ENCODE measurements around the gene FOXN3. TPM values are rescaled to one million over a fixed set of nuclear protein-coding genes. Genes with fewer than 3 reads are reported as not detected.
"Not testable (repeated sequence)": the region's sequence is repeated elsewhere in the genome, so short reads cannot be mapped to it uniquely, and the experiment has no call there.

The FOXN3 gene
- total RNA-seq, 1 donor = 84.0 TPM

GRCh38 chr14:89256951-89257350, 160.1 kb downstream of the FOXN3 start:
- no peak for DNase-seq (ENCODE audit: low read depth in 2 of 3, low spot score in 2 of 3)

GRCh38 chr14:89256283-89256682, 160.8 kb downstream of the FOXN3 start:
- DNase-seq (ENCODE audit: low read depth in 2 of 3, low spot score in 2 of 3) = no peak

- no peak for DNase-seq (ENCODE audit: low read depth in 2 of 3, low spot score in 2 of 3)
These were observed 161.2 kb downstream of the FOXN3 start for GRCh38 chr14:89255852-89256251.

- DNase-seq (ENCODE audit: low read depth in 2 of 3, low spot score in 2 of 3) = no peak
These were observed 162.0 kb downstream of the FOXN3 start for GRCh38 chr14:89255012-89255411.

- DNase-seq (ENCODE audit: low read depth in 2 of 3, low spot score in 2 of 3) = no peak
These were observed 162.7 kb downstream of the FOXN3 start for GRCh38 chr14:89254166-89254909.

- no peak for DNase-seq (ENCODE audit: low read depth in 2 of 3, low spot score in 2 of 3)
These were observed 164.0 kb downstream of the FOXN3 start for GRCh38 chr14:89252887-89253532.

- no peak for DNase-seq (ENCODE audit: low read depth in 2 of 3, low spot score in 2 of 3)
These were observed 166.0 kb downstream of the FOXN3 start for GRCh38 chr14:89251061-89251460.

- not testable (repeated sequence) for DNase-seq (ENCODE audit: low read depth in 2 of 3, low spot score in 2 of 3)
These were observed 166.4 kb downstream of the FOXN3 start for GRCh38 chr14:89250655-89250975.

- DNase-seq (ENCODE audit: low read depth in 2 of 3, low spot score in 2 of 3) = no peak
These were observed 166.9 kb downstream of the FOXN3 start for GRCh38 chr14:89249972-89250654.

GRCh38 chr14:89249065-89249695, 167.9 kb downstream of the FOXN3 start:
- DNase-seq (ENCODE audit: low read depth in 2 of 3, low spot score in 2 of 3) = no peak

GRCh38 chr14:89248411-89249064, 168.5 kb downstream of the FOXN3 start:
- DNase-seq (ENCODE audit: low read depth in 2 of 3, low spot score in 2 of 3) = no peak

GRCh38 chr14:89247457-89248122, 169.4 kb downstream of the FOXN3 start:
- no peak for DNase-seq (ENCODE audit: low read depth in 2 of 3, low spot score in 2 of 3)

- no peak for DNase-seq (ENCODE audit: low read depth in 2 of 3, low spot score in 2 of 3)
These were observed 170.7 kb downstream of the FOXN3 start for GRCh38 chr14:89246290-89246689.

GRCh38 chr14:89245802-89246201, 171.2 kb downstream of the FOXN3 start:
- DNase-seq (ENCODE audit: low read depth in 2 of 3, low spot score in 2 of 3) = no peak

GRCh38 chr14:89244720-89245119, 172.3 kb downstream of the FOXN3 start:
- DNase-seq (ENCODE audit: low read depth in 2 of 3, low spot score in 2 of 3) = no peak

GRCh38 chr14:89243741-89244140, 173.3 kb downstream of the FOXN3 start:
- DNase-seq (ENCODE audit: low read depth in 2 of 3, low spot score in 2 of 3) = no peak

GRCh38 chr14:89243286-89243685, 173.7 kb downstream of the FOXN3 start:
- no peak for DNase-seq (ENCODE audit: low read depth in 2 of 3, low spot score in 2 of 3)

GRCh38 chr14:89242652-89243279, 174.3 kb downstream of the FOXN3 start:
- DNase-seq (ENCODE audit: low read depth in 2 of 3, low spot score in 2 of 3) = no peak

- DNase-seq (ENCODE audit: low read depth in 2 of 3, low spot score in 2 of 3) = no peak
These were observed 174.9 kb downstream of the FOXN3 start for GRCh38 chr14:89241934-89242651.

Data from hematopoietic multipotent progenitor cell (in vitro differentiated cells).